Endodermal cell (in vitro differentiated cells): ENCODE measurements around the gene TM4SF1. TPM values are rescaled to one million over a fixed set of nuclear protein-coding genes. Genes with fewer than 3 reads are reported as not detected.

Experiments used
- DNase-seq: peaks from one replicate; pipeline ENCODE4 v3.0.0-alpha.2; 2017
- H3K27ac ChIP-seq: 2 replicates; pipeline ENCODE4 v1.5.1; 2013; ENCODE audit warnings: mild to moderate bottlenecking, low read depth, low read length, moderate library complexity
- H3K27me3 ChIP-seq: 2 replicates; pipeline ENCODE4 v1.6.1; 2013; ENCODE audit warnings: mild to moderate bottlenecking, low read length, moderate library complexity; ENCODE audit not compliant: insufficient read depth, control insufficient read depth, poor library complexity, severe bottlenecking
- H3K36me3 ChIP-seq: 2 replicates; pipeline ENCODE4 v1.7.0; 2013; ENCODE audit warnings: mild to moderate bottlenecking, low read length, moderate library complexity; ENCODE audit not compliant: control insufficient read depth, insufficient read depth
- H3K4me1 ChIP-seq: one replicate; pipeline ENCODE4 v1.7.0; 2013; ENCODE audit warnings: low read length; ENCODE audit not compliant: control insufficient read depth, insufficient read depth
- H3K4me3 ChIP-seq: 2 replicates; pipeline ENCODE4 v1.5.1; 2013; ENCODE audit warnings: mild to moderate bottlenecking, low read length, moderate library complexity
- H3K9ac ChIP-seq: 2 replicates; pipeline ENCODE4 v1.6.1; 2013; ENCODE audit warnings: mild to moderate bottlenecking, low read length, moderate library complexity; ENCODE audit not compliant: poor library complexity, severe bottlenecking; ENCODE audit errors: extremely low read depth
- H3K9me3 ChIP-seq: 2 replicates; pipeline ENCODE4 v1.6.1; 2013; ENCODE audit warnings: mild to moderate bottlenecking, low read length, moderate library complexity; ENCODE audit not compliant: control insufficient read depth
- H3K27ac Mint-ChIP-seq: 2 replicates; pipeline ENCODE4 v1.8.0; 2020; ENCODE audit warnings: mixed read lengths
- H3K27me3 Mint-ChIP-seq: 2 replicates; pipeline ENCODE4 v1.8.0; 2021; ENCODE audit warnings: mild to moderate bottlenecking, mixed read lengths; ENCODE audit not compliant: insufficient read depth
- H3K36me3 Mint-ChIP-seq: 2 replicates; pipeline ENCODE4 v1.8.0; 2020; ENCODE audit warnings: low read depth, mixed read lengths
- H3K4me1 Mint-ChIP-seq: 2 replicates; pipeline ENCODE4 v1.8.0; 2020; ENCODE audit warnings: mixed read lengths
- H3K4me3 Mint-ChIP-seq: 2 replicates; pipeline ENCODE4 v1.8.0; 2020; ENCODE audit warnings: mild to moderate bottlenecking, moderate library complexity, mixed read lengths
- H3K9me3 Mint-ChIP-seq: 2 replicates; pipeline ENCODE4 v1.8.0; 2020; ENCODE audit warnings: mild to moderate bottlenecking, mixed read lengths
- CTCF ChIP-seq: fragments of 200-600 bp; sonication (generic); conservative IDR thresholded peaks from 2 replicates; pipeline ENCODE4 v1.5.0; 2021; ENCODE audit warnings: antibody characterized with exemption, mild to moderate bottlenecking
- WGBS, 2 experiments: methylation state at CpG; one replicate each; pipeline versions ENCODE4 v1.1.5 to v1.1.7; 2013; ENCODE audit warnings: missing lambda C conversion rate in 2 of 2, mixed read lengths in 1 of 2; ENCODE audit not compliant: insufficient coverage in 1 of 2, insufficient read length in 1 of 2; 5-methylcytosine and 5-hydroxymethylcytosine counted together
- total RNA-seq, 2 donors: library from RNA; stranded (reverse); fragmentation: NEBNext Ultra II Directional in 1 of 2; extraction: Animal tissue kit (Norgen Biotek cat#: 25700) in 1 of 2; gene quantifications; 2 replicates in 1 of 2; 3 replicates in 1 of 2; pipeline ENCODE4 v1.2.1, GENCODE V29; 2021

TM4SF1 gene
- total RNA-seq, 2 donors from 2014 or later = not detected

GRCh38 chr3:149401926-149402310 is 24.5 kb upstream of the TM4SF1 start:
- no peaks in the 10 kb centered on the region for H3K27me3 ChIP-seq
- 89% methylated on average over 2 of the region's 2 CpGs; no CpG with 5 or more reads in 1 of the 2 experiments for WGBS, 2 experiments
- H3K27ac ChIP-seq = no peak overlapping the region
- no peak overlapping the region for H3K27ac Mint-ChIP-seq
- H3K4me1 ChIP-seq = no peaks in the 10 kb centered on the region
- DNase-seq = no peak
- no peak overlapping the region for H3K9ac ChIP-seq
- no peak overlapping the region for H3K4me3 Mint-ChIP-seq
- no peak overlapping the region for H3K4me3 ChIP-seq
- no peaks in the 10 kb centered on the region for H3K36me3 Mint-ChIP-seq
- no peaks in the 10 kb centered on the region for H3K27me3 Mint-ChIP-seq
- no peaks in the 10 kb centered on the region for H3K9me3 ChIP-seq
- TF ChIP-seq CTCF = no peak
- H3K36me3 ChIP-seq = no peaks in the 10 kb centered on the region
- no peaks in the 10 kb centered on the region for H3K9me3 Mint-ChIP-seq
- H3K4me1 Mint-ChIP-seq = no peaks in the 10 kb centered on the region

GRCh38 chr3:149401212-149401925 is 23.9 kb upstream of the TM4SF1 start:
- no peaks in the 10 kb centered on the region for H3K36me3 ChIP-seq
- WGBS, 2 experiments = 81 to 100% methylated on average over 1 to 3 of the region's 3 CpGs
- H3K4me1 Mint-ChIP-seq = no peaks in the 10 kb centered on the region
- H3K4me1 ChIP-seq = no peaks in the 10 kb centered on the region
- no peak overlapping the region for H3K4me3 ChIP-seq
- no peak overlapping the region for H3K4me3 Mint-ChIP-seq
- no peaks in the 10 kb centered on the region for H3K9me3 Mint-ChIP-seq
- no peaks in the 10 kb centered on the region for H3K9me3 ChIP-seq
- TF ChIP-seq CTCF = no peak
- H3K27me3 Mint-ChIP-seq = no peaks in the 10 kb centered on the region
- H3K36me3 Mint-ChIP-seq = no peaks in the 10 kb centered on the region
- no peak for DNase-seq
- H3K27ac ChIP-seq = no peak overlapping the region
- no peaks in the 10 kb centered on the region for H3K27me3 ChIP-seq
- no peak overlapping the region for H3K27ac Mint-ChIP-seq
- no peak overlapping the region for H3K9ac ChIP-seq

DNA sequence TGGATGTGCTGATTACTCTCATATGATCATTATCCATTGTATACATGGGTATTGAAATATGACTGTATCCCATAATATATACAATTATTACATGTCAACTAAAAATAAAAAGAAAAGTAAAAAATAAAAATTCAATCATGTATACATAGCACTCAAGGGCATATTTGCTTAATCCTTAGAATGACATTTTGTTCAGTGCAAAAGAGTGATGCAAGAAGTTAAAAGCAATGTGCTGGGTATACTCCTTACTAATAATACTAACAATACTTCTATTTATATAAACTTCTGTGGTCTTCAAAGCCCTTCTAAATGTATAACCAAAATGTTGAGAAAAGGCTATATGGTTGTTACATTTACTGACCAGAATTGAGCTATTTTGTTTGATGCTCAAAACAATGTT is 23.2 kb upstream of the TM4SF1 start:
- H3K4me1 Mint-ChIP-seq = no peaks in the 10 kb centered on the region
- no peak for TF ChIP-seq CTCF
- Histone ChIP-seq H3K9me3 (no peaks in the 10 kb centered on the region), H3K4me3 (no peak overlapping the region), H3K9ac (no peak overlapping the region), H3K27ac (no peak overlapping the region), H3K36me3 (no peaks in the 10 kb centered on the region), H3K4me1 (no peaks in the 10 kb centered on the region), H3K27me3 (no peaks in the 10 kb centered on the region)
- H3K27me3 Mint-ChIP-seq = no peaks in the 10 kb centered on the region
- H3K4me3 Mint-ChIP-seq = no peak overlapping the region
- no peak overlapping the region for H3K27ac Mint-ChIP-seq
- no peak for DNase-seq
- H3K36me3 Mint-ChIP-seq = no peaks in the 10 kb centered on the region
- no peaks in the 10 kb centered on the region for H3K9me3 Mint-ChIP-seq
